ENCODE measurements around the gene TAF3. TPM values are rescaled to one million over a fixed set of nuclear protein-coding genes. Genes with fewer than 3 reads are reported as not detected.

The TAF3 gene
- total RNA-seq, 2 donors from 2014 or later: 7.2 to 8.2 TPM

- Histone ChIP-seq H3K4me1 (ENCODE audit: control insufficient read depth in 1 of 2, low read depth in 2 of 2) (peaks cover 6 to 10% of the 10 kb centered on the region in 2 donors), H3K36me3 (peaks cover 4% of the 10 kb centered on the region), H3K27me3 (replicated peaks; ENCODE audit: insufficient read depth) (no peaks in the 10 kb centered on the region), H3K27ac (no peak overlapping the region), H3K4me3 (no peak overlapping the region), H3K9me3 (no peaks in the 10 kb centered on the region)
- ATAC-seq (ENCODE audit: insufficient number of reproducible peaks, low FRiP score, low read depth) (no peak), DNase-seq (ENCODE audit: low spot score) (no peak)
- TF ChIP-seq CTCF (IDR thresholded peaks at IDR 0.05): no peak
Measured at GRCh38 chr10:7892146-7892545, 73.8 kb downstream of the TAF3 start.

DNA sequence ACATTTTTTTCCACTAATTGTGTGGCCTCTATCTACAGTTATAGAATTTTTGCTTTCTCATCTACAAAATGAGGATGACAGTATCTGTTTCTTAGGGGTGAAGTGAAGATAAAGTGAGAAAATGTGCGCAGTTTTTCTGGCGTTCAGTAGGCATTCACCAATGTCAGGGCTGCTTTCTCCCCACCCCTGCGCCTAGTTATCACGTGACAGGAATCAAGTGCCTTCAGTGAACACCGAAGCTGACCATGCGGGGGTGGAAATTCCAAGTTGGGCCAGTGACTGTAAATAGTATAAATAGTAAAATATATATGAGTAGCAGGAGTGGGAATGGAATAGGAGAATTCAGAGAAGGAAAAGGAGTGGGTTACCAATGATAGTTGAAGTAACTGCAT, 77.4 kb downstream of the TAF3 start:
- H3K9me3 ChIP-seq: no peaks in the 10 kb centered on the region
- peaks cover 4% of the 10 kb centered on the region for H3K36me3 ChIP-seq
- no peak overlapping the region for H3K27ac ChIP-seq
- H3K27me3 ChIP-seq (replicated peaks; ENCODE audit: insufficient read depth): no peaks in the 10 kb centered on the region
- no peak for ATAC-seq (ENCODE audit: insufficient number of reproducible peaks, low FRiP score, low read depth)
- H3K4me1 ChIP-seq (ENCODE audit: control insufficient read depth in 1 of 2, low read depth in 2 of 2): peaks cover 6 to 10% of the 10 kb centered on the region in 2 donors
- DNase-seq (ENCODE audit: low spot score): no peak
- TF ChIP-seq CTCF (IDR thresholded peaks at IDR 0.05): no peak
- no peak overlapping the region for H3K4me3 ChIP-seq

DNA sequence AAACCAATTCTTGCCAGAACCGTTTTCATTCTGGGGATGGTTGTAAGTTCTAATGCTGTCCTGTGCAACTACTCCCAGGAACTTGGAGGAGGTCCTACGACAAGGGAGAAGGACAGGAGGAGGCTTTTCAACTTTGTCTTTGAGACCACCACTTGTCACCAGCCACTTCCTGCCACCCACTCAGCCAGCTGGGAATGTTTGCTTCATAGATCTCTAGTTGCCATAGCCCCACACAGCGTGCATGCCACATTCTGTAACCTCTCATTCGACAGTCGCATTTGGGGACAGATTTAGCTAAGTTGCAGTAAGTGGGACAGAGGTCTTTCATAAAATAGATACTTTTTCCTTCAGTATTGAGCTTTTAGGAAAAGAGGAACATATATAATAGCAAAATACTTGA, 78.0 kb downstream of the TAF3 start:
- Histone ChIP-seq H3K4me1 (ENCODE audit: control insufficient read depth in 1 of 2, low read depth in 2 of 2) (peaks cover 6 to 10% of the 10 kb centered on the region in 2 donors), H3K36me3 (peaks cover 4% of the 10 kb centered on the region), H3K27me3 (replicated peaks; ENCODE audit: insufficient read depth) (no peaks in the 10 kb centered on the region), H3K27ac (no peak overlapping the region), H3K4me3 (no peak overlapping the region), H3K9me3 (no peaks in the 10 kb centered on the region)
- no peak for DNase-seq (ENCODE audit: low spot score)
- TF ChIP-seq CTCF (IDR thresholded peaks at IDR 0.05): no peak
- no peak for ATAC-seq (ENCODE audit: insufficient number of reproducible peaks, low FRiP score, low read depth)

DNA sequence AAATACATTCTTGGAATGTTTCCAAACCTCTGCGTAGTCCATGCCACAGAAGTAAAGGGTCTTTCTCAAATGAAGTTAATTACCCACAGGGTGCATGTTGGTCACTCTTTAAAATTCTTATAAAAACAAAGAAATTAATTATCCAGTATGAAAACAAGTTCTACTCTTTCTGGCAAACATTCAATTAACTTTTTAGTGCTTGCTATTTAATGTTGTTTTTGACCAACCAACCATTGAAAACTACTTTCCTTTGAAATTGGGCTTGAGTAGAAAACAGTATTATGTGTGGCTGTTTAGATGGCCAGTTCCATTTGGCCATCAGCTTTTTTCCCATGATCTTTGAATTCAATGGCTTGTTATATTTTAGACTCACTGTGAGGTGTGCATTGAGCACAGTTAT, 83.0 kb downstream of the TAF3 start:
- H3K9me3 ChIP-seq: no peaks in the 10 kb centered on the region
- H3K36me3 ChIP-seq: peaks cover 4% of the 10 kb centered on the region
- H3K4me1 ChIP-seq (ENCODE audit: control insufficient read depth in 1 of 2, low read depth in 2 of 2): no peaks in the 10 kb centered on the region
- DNase-seq (ENCODE audit: low spot score) (no peak), ATAC-seq (ENCODE audit: insufficient number of reproducible peaks, low FRiP score, low read depth) (no peak)
- H3K4me3 ChIP-seq: no peak overlapping the region
- H3K27ac ChIP-seq: no peak overlapping the region
- TF ChIP-seq CTCF (IDR thresholded peaks at IDR 0.05): no peak
- no peaks in the 10 kb centered on the region for H3K27me3 ChIP-seq (replicated peaks; ENCODE audit: insufficient read depth)

DNA sequence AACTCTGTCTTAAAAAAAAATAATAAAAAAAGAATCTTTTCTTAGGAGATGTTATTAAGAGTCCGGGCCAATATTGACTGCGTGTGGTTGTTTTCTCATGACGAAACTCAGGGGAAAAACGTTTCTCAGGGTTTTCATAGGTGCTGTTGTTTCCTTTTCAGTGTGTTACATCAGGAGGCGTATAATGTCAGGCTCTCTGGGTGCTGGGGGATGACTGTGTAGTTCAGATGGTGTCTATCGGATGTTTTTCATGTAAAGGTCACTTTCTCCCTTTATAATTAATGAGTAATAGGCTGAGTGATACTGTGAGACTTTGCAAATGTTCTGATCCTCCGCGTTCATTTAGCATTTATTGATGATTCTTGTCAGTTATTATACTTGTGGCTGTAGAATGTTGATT, 84.1 kb downstream of the TAF3 start:
- Histone ChIP-seq H3K4me1 (ENCODE audit: control insufficient read depth in 1 of 2, low read depth in 2 of 2) (no peaks in the 10 kb centered on the region), H3K9me3 (no peaks in the 10 kb centered on the region), H3K4me3 (no peak overlapping the region)

More for the DNA sequence above, 84.1 kb downstream of the TAF3 start:
- no peak overlapping the region for H3K27ac ChIP-seq
- no peak for DNase-seq (ENCODE audit: low spot score)
- TF ChIP-seq CTCF (IDR thresholded peaks at IDR 0.05): no peak
- no peaks in the 10 kb centered on the region for H3K36me3 ChIP-seq
- no peak for ATAC-seq (ENCODE audit: insufficient number of reproducible peaks, low FRiP score, low read depth)
- no peaks in the 10 kb centered on the region for H3K27me3 ChIP-seq (replicated peaks; ENCODE audit: insufficient read depth)
